GM12878 (cell line): ENCODE measurements around the gene SYNGR4. TPM values are rescaled to one million over a fixed set of nuclear protein-coding genes. Genes with fewer than 3 reads are reported as not detected.
A peak's percentile ranks its signal among the peaks of the same experiment; 100 is the strongest.

Experiments
- CTCF ChIP-seq, 3 experiments: IDR thresholded peaks in 2 of 3; conservative IDR thresholded peaks in 1 of 3; 2 replicates each; pipeline ENCODE4 v1.5.1; 2011; ENCODE audit warnings: low read depth in 3 of 3, low read length in 3 of 3, mild to moderate bottlenecking in 3 of 3, control low read depth in 2 of 3, moderate library complexity in 2 of 3, inconsistent platforms in 1 of 3, mixed read lengths in 1 of 3; ENCODE audit not compliant: control insufficient read depth in 2 of 3, insufficient read depth in 1 of 3; ENCODE audit errors: extremely low read depth in 1 of 3
- EED ChIP-seq: sonication (generic); IDR thresholded peaks from 2 replicates; pipeline ENCODE4 v1.6.1; 2016; ENCODE audit warnings: antibody characterized with exemption, low read depth
- HDGF ChIP-seq: fragments of 450-650 bp; IDR thresholded peaks from 2 replicates; pipeline ENCODE4 v1.6.1; 2016; ENCODE audit warnings: antibody characterized with exemption
- HSF1 ChIP-seq: fragments of 150-350 bp; IDR thresholded peaks from 2 replicates; pipeline ENCODE4 v1.6.1; 2014; ENCODE audit warnings: mild to moderate bottlenecking, low read depth, low read length
- JUND ChIP-seq: IDR thresholded peaks from 2 replicates; pipeline ENCODE4 v1.6.1; 2012; ENCODE audit warnings: low read depth, mild to moderate bottlenecking, low read length, improper control_type of control experiment, moderate library complexity
- MLLT1 ChIP-seq: fragments of 450-650 bp; IDR thresholded peaks from 2 replicates; pipeline ENCODE4 v1.6.1; 2016; ENCODE audit warnings: mild to moderate bottlenecking
- NRF1 ChIP-seq: conservative IDR thresholded peaks from 2 replicates; pipeline ENCODE4 v1.6.1; 2011; ENCODE audit warnings: mild to moderate bottlenecking, low read depth, low read length, improper control_type of control experiment
- RAD21 ChIP-seq: IDR thresholded peaks from 2 replicates; pipeline ENCODE4 v1.6.1; 2011; ENCODE audit warnings: mild to moderate bottlenecking, low read depth, low read length, moderate library complexity; ENCODE audit not compliant: insufficient read depth
- RUNX3 ChIP-seq: IDR thresholded peaks from 2 replicates; pipeline ENCODE4 v1.6.1; 2012; ENCODE audit warnings: low read length, inconsistent platforms
- TAF1 ChIP-seq: IDR thresholded peaks from 2 replicates; pipeline ENCODE4 v1.6.1; 2011; ENCODE audit warnings: mild to moderate bottlenecking, low read depth, low read length, borderline replicate concordance
- WRNIP1 ChIP-seq: IDR thresholded peaks from 2 replicates; pipeline ENCODE4 v1.6.1; 2011; ENCODE audit warnings: low read depth, low read length, improper control_type of control experiment, borderline replicate concordance
- ZBTB33 ChIP-seq: fragments of 450-650 bp; IDR thresholded peaks from 2 replicates; pipeline ENCODE4 v1.6.1; 2017; ENCODE audit warnings: mild to moderate bottlenecking
- ZNF687 ChIP-seq: fragments of 450-650 bp; IDR thresholded peaks from 2 replicates; pipeline ENCODE4 v1.6.1; 2017; ENCODE audit warnings: mild to moderate bottlenecking, moderate library complexity
- polyA plus RNA-seq, 11 experiments: library from polyadenylated mRNA; depleted of rRNA in 4 of 11; unstranded in 6 of 11; stranded (reverse) in 5 of 11; fragments of >200 nt; fragmentation: Nextera tagmentation in 4 of 11; fragmentation: Illumina TruSeq in 1 of 11; extraction: Ambion mirVana in 4 of 11; extraction: Trizol in 1 of 11; gene quantifications; 1 replicate in 1 of 11; 2 replicates in 10 of 11; pipeline versions ENCODE4 v1.2.1 to v1.2.3, GENCODE V29; 2011 to 2016; ENCODE audit warnings: inconsistent platforms in 2 of 11, missing spikeins in 2 of 11, low read depth in 1 of 11
- total RNA-seq, 4 experiments: library from RNA; depleted of rRNA in 3 of 4; stranded (reverse); fragments of >200 nt in 3 of 4; fragmentation: Illumina TruSeq in 1 of 4; extraction: Trizol in 1 of 4; gene quantifications; 2 replicates each; pipeline versions ENCODE4 v1.2.1 to v1.2.3, GENCODE V29; 2013 to 2021

Gene SYNGR4
- total and polyA plus RNA-seq, 10 of the 15 experiments (the other 5 are each of a cell fraction or from before 2014, with no cell fraction given) = 0.08 to 0.72 (median 0.17) TPM; not detected in 6

GRCh38 chr19:48390188-48391099 lies 26.3 kb downstream of the SYNGR4 start (continued):
- no peak for TF ChIP-seq WRNIP1
- no peak for TF ChIP-seq JUND
- peak; percentile 56; the same call in 1 of the 2 replicates for TF ChIP-seq HDGF
- peak; percentile 45 to 71 (median 63); a peak in 5 of 6 replicates for TF ChIP-seq CTCF (IDR thresholded peaks at IDR 0.05 in 2 of 3, conservative IDR thresholded peaks at IDR 0.05 in 1 of 3; ENCODE audit: control insufficient read depth in 2 of 3, extremely low read depth in 1 of 3, insufficient read depth in 1 of 3, low read depth in 3 of 3, low read length in 3 of 3)
- TF ChIP-seq TAF1 = peak; percentile 69; the same call in 1 of the 2 replicates
- TF ChIP-seq MLLT1 = 0 out of 2 replicates have a peak, but pooled peaks have one; percentile 53
- no peak for TF ChIP-seq NRF1
- TF ChIP-seq ZNF687 = peak; percentile 62; the same call in 1 of the 2 replicates
- TF ChIP-seq HSF1 = no peak
- TF ChIP-seq ZBTB33 = no peak
- peak; percentile 65 for TF ChIP-seq RUNX3
- TF ChIP-seq RAD21 = 0 out of 2 replicates have a peak, but pooled peaks have one; percentile 16
- peak; percentile 50; the same call in 1 of the 2 replicates for TF ChIP-seq EED
